ENCODE measurements around the gene SEC11A.
A peak's percentile ranks its signal among the peaks of the same experiment; 100 is the strongest.
"Not testable (repeated sequence)": the region's sequence is repeated elsewhere in the genome, so short reads cannot be mapped to it uniquely, and the experiment has no call there.

The SEC11A gene

GRCh38 chr15:84642640-84643039 is 73.3 kb downstream of the SEC11A start:
- not testable (repeated sequence) for DNase-seq (ENCODE audit: low spot score); H3K27me3 ChIP-seq (ENCODE audit: control insufficient read depth in 3 of 3, insufficient read depth in 3 of 3, low read depth in 1 of 3, low read length in 3 of 3); H4K91ac ChIP-seq (ENCODE audit: low read depth, low read length, poor library complexity); H4K8ac ChIP-seq (ENCODE audit: low read depth, low read length); H3K4me2 ChIP-seq (ENCODE audit: insufficient read depth, low read length, poor library complexity, severe bottlenecking); H2AK5ac ChIP-seq (ENCODE audit: low read depth, low read length); H3K4ac ChIP-seq (ENCODE audit: low read length); H3K23ac ChIP-seq (ENCODE audit: low read depth, low read length, poor library complexity); H3K9ac ChIP-seq (ENCODE audit: low read depth, low read length, poor library complexity); H3K27ac ChIP-seq (replicated peaks; ENCODE audit: low read length); H3K4me1 ChIP-seq (ENCODE audit: control insufficient read depth in 2 of 2, insufficient read depth in 1 of 2, low read depth in 1 of 2, low read length in 2 of 2); H2BK120ac ChIP-seq (ENCODE audit: low read depth, low read length); H2BK12ac ChIP-seq (ENCODE audit: low read length); H2BK15ac ChIP-seq (ENCODE audit: low read length); H3K9me3 ChIP-seq (replicated peaks in 1 of 2; ENCODE audit: control insufficient read depth in 2 of 2, insufficient read depth in 1 of 2, low read depth in 1 of 2, low read length in 2 of 2); H3K18ac ChIP-seq (ENCODE audit: low read length); H2BK5ac ChIP-seq (ENCODE audit: low read length); H3K79me1 ChIP-seq (ENCODE audit: low read depth, low read length); H2AFZ ChIP-seq (ENCODE audit: low read length); H3K14ac ChIP-seq (ENCODE audit: low read length); H3K4me3 ChIP-seq (ENCODE audit: low read length in 2 of 2)
- no CpG with 5 or more reads among the region's 2 CpGs for WGBS, 2 donors (ENCODE audit: extremely low coverage in 2 of 2, insufficient read length in 2 of 2, insufficient replicate concordance in 1 of 2)
- peaks cover 41 to 95% of the 10 kb centered on the region in 2 donors for H3K36me3 ChIP-seq (replicated peaks in 1 of 2; ENCODE audit: control insufficient read depth in 2 of 2, insufficient read depth in 2 of 2, low read length in 2 of 2)

GRCh38 chr15:84641871-84642270 is 74.1 kb downstream of the SEC11A start:
- not testable (repeated sequence) for H3K18ac ChIP-seq (ENCODE audit: low read length); H3K27ac ChIP-seq (replicated peaks; ENCODE audit: low read length); H3K4me2 ChIP-seq (ENCODE audit: insufficient read depth, low read length, poor library complexity, severe bottlenecking); H3K79me1 ChIP-seq (ENCODE audit: low read depth, low read length); H3K9ac ChIP-seq (ENCODE audit: low read depth, low read length, poor library complexity); H3K27me3 ChIP-seq (ENCODE audit: control insufficient read depth in 3 of 3, insufficient read depth in 3 of 3, low read depth in 1 of 3, low read length in 3 of 3); H3K4me1 ChIP-seq (ENCODE audit: control insufficient read depth in 2 of 2, insufficient read depth in 1 of 2, low read depth in 1 of 2, low read length in 2 of 2); H2AFZ ChIP-seq (ENCODE audit: low read length); H2BK12ac ChIP-seq (ENCODE audit: low read length); H3K4ac ChIP-seq (ENCODE audit: low read length); H4K8ac ChIP-seq (ENCODE audit: low read depth, low read length); H3K9me3 ChIP-seq (replicated peaks in 1 of 2; ENCODE audit: control insufficient read depth in 2 of 2, insufficient read depth in 1 of 2, low read depth in 1 of 2, low read length in 2 of 2); H2BK120ac ChIP-seq (ENCODE audit: low read depth, low read length); H2AK5ac ChIP-seq (ENCODE audit: low read depth, low read length); H4K91ac ChIP-seq (ENCODE audit: low read depth, low read length, poor library complexity); DNase-seq (ENCODE audit: low spot score); H3K23ac ChIP-seq (ENCODE audit: low read depth, low read length, poor library complexity); H3K4me3 ChIP-seq (ENCODE audit: low read length in 2 of 2); H3K14ac ChIP-seq (ENCODE audit: low read length); H2BK5ac ChIP-seq (ENCODE audit: low read length); H2BK15ac ChIP-seq (ENCODE audit: low read length)
- peaks cover 36 to 92% of the 10 kb centered on the region in 2 donors for H3K36me3 ChIP-seq (replicated peaks in 1 of 2; ENCODE audit: control insufficient read depth in 2 of 2, insufficient read depth in 2 of 2, low read length in 2 of 2)
- no CpG with 5 or more reads among the region's 9 CpGs for WGBS, 2 donors (ENCODE audit: extremely low coverage in 2 of 2, insufficient read length in 2 of 2, insufficient replicate concordance in 1 of 2)

- no peaks in the 10 kb centered on the region for H3K9me3 ChIP-seq (replicated peaks in 1 of 2; ENCODE audit: control insufficient read depth in 2 of 2, insufficient read depth in 1 of 2, low read depth in 1 of 2, low read length in 2 of 2)
- H3K18ac ChIP-seq (ENCODE audit: low read length) = no peak overlapping the region
- peaks cover 12 to 72% of the 10 kb centered on the region in 2 donors for H3K36me3 ChIP-seq (replicated peaks in 1 of 2; ENCODE audit: control insufficient read depth in 2 of 2, insufficient read depth in 2 of 2, low read length in 2 of 2)
- H3K14ac ChIP-seq (ENCODE audit: low read length) = no peak overlapping the region
- no peak overlapping the region for H4K8ac ChIP-seq (ENCODE audit: low read depth, low read length)
- no CpG with 5 or more reads among the region's 3 CpGs for WGBS, 2 donors (ENCODE audit: extremely low coverage in 2 of 2, insufficient read length in 2 of 2, insufficient replicate concordance in 1 of 2)
- H3K27me3 ChIP-seq (ENCODE audit: control insufficient read depth in 3 of 3, insufficient read depth in 3 of 3, low read depth in 1 of 3, low read length in 3 of 3) = peaks cover 0 to 15% (median 3%) of the 10 kb centered on the region in 3 experiments
- no peak overlapping the region for H2BK12ac ChIP-seq (ENCODE audit: low read length)
- H2BK120ac ChIP-seq (ENCODE audit: low read depth, low read length) = no peak overlapping the region
- no peak overlapping the region for H3K4me3 ChIP-seq (ENCODE audit: low read length in 2 of 2)
- H2AFZ ChIP-seq (ENCODE audit: low read length) = no peak overlapping the region
- no peaks in the 10 kb centered on the region for H3K79me1 ChIP-seq (ENCODE audit: low read depth, low read length)
- peaks cover 0 to 7% of the 10 kb centered on the region in 2 donors for H3K4me1 ChIP-seq (ENCODE audit: control insufficient read depth in 2 of 2, insufficient read depth in 1 of 2, low read depth in 1 of 2, low read length in 2 of 2)
- H3K4me2 ChIP-seq (ENCODE audit: insufficient read depth, low read length, poor library complexity, severe bottlenecking) = no peak overlapping the region
- H4K91ac ChIP-seq (ENCODE audit: low read depth, low read length, poor library complexity) = no peak overlapping the region
- no peak overlapping the region for H3K27ac ChIP-seq (replicated peaks; ENCODE audit: low read length)
- no peak overlapping the region for H2BK5ac ChIP-seq (ENCODE audit: low read length)
- H3K4ac ChIP-seq (ENCODE audit: low read length) = no peak overlapping the region
- H2BK15ac ChIP-seq (ENCODE audit: low read length) = no peak overlapping the region
- DNase-seq (ENCODE audit: low spot score) = no peak
- no peak overlapping the region for H3K9ac ChIP-seq (ENCODE audit: low read depth, low read length, poor library complexity)
- H2AK5ac ChIP-seq (ENCODE audit: low read depth, low read length) = no peak overlapping the region
- no peak overlapping the region for H3K23ac ChIP-seq (ENCODE audit: low read depth, low read length, poor library complexity)
Observed at GRCh38 chr15:84638103-84638502, 77.8 kb downstream of the SEC11A start.

GRCh38 chr15:84634228-84634837 is 81.6 kb downstream of the SEC11A start:
- Histone ChIP-seq H3K4me2 (ENCODE audit: insufficient read depth, low read length, poor library complexity, severe bottlenecking) (peak overlapping the region; percentile 91), H2AFZ (ENCODE audit: low read length) (peak overlapping the region; percentile 92), H3K36me3 (replicated peaks in 1 of 2; ENCODE audit: control insufficient read depth in 2 of 2, insufficient read depth in 2 of 2, low read length in 2 of 2) (peaks cover 0 to 35% of the 10 kb centered on the region in 2 donors), H4K8ac (ENCODE audit: low read depth, low read length) (no peak overlapping the region), H2BK12ac (ENCODE audit: low read length) (no peak overlapping the region), H3K27ac (replicated peaks; ENCODE audit: low read length) (no peak overlapping the region), H4K91ac (ENCODE audit: low read depth, low read length, poor library complexity) (no peak overlapping the region), H2AK5ac (ENCODE audit: low read depth, low read length) (no peak overlapping the region), H3K4me3 (ENCODE audit: low read length in 2 of 2) (peak overlapping the region; percentile 55 to 83), H2BK120ac (ENCODE audit: low read depth, low read length) (no peak overlapping the region), H2BK15ac (ENCODE audit: low read length) (no peak overlapping the region), H3K27me3 (ENCODE audit: control insufficient read depth in 3 of 3, insufficient read depth in 3 of 3, low read depth in 1 of 3, low read length in 3 of 3) (peaks cover 0 to 26% (median 4%) of the 10 kb centered on the region in 3 experiments), H3K9me3 (replicated peaks in 1 of 2; ENCODE audit: control insufficient read depth in 2 of 2, insufficient read depth in 1 of 2, low read depth in 1 of 2, low read length in 2 of 2) (no peaks in the 10 kb centered on the region), H3K79me1 (ENCODE audit: low read depth, low read length) (no peaks in the 10 kb centered on the region), H3K4ac (ENCODE audit: low read length) (no peak overlapping the region), H3K23ac (ENCODE audit: low read depth, low read length, poor library complexity) (no peak overlapping the region), H2BK5ac (ENCODE audit: low read length) (no peak overlapping the region), H3K9ac (ENCODE audit: low read depth, low read length, poor library complexity) (no peak overlapping the region), H3K14ac (ENCODE audit: low read length) (no peak overlapping the region), H3K18ac (ENCODE audit: low read length) (no peak overlapping the region), H3K4me1 (ENCODE audit: control insufficient read depth in 2 of 2, insufficient read depth in 1 of 2, low read depth in 1 of 2, low read length in 2 of 2) (peaks cover 4 to 17% of the 10 kb centered on the region in 2 donors)
- no peak for DNase-seq (ENCODE audit: low spot score)
- WGBS, 2 donors (ENCODE audit: extremely low coverage in 2 of 2, insufficient read length in 2 of 2, insufficient replicate concordance in 1 of 2) = no CpG with 5 or more reads among the region's 23 CpGs
